ENCODE results near the gene OR6J1. TPM values are rescaled to one million over a fixed set of nuclear protein-coding genes. Genes with fewer than 3 reads are reported as not detected.

Gene OR6J1
- total and polyA plus RNA-seq, 9 of the 15 experiments (the other 6 are each of a cell fraction or from before 2014, with no cell fraction given) = not detected

DNA sequence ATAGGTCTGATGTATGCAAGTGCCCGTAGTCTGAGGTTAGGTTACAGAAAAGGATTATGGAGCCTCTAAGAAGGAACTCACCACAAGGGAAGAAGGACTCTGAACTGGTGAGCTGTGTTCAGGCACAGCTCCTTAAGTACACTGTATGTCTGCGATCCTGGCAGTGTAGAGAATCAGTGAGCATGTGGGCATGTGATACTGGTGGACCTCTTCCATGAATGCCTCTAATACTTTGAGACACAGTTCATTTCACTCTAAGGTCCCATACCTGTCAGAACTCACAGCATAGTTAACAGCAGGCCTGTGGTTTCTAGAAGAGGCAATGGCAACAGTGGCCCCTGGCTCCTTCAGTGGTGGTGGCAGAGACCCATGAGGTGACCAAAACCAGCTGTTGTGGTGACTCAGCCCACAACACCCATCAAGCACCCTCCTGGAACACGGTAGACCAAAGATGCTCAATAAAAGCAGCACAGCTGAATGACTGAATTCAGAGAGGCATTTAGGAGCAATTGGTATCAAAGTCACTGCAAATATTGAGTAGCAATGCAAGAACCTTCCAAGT lies 6.9 kb upstream of the OR6J1 start (continued):
- TF ChIP-seq FOSL1 (tag; conservative IDR thresholded peaks at IDR 0.05) (no peak), CGGBP1 (CRISPR knock-in tag; IDR thresholded peaks at IDR 0.05) (no peak), KLF1 (tag; IDR thresholded peaks at IDR 0.05) (no peak), POLR3A (IDR thresholded peaks at IDR 0.05; ENCODE audit: borderline replicate concordance, extremely low read depth, insufficient read depth, insufficient read length) (no peak), CHD1 (IDR thresholded peaks at IDR 0.05; ENCODE audit: low read length) (no peak), MITF (IDR thresholded peaks at IDR 0.05) (no peak), ZNF583 (CRISPR knock-in tag; IDR thresholded peaks at IDR 0.05) (no peak), ZNF232 (CRISPR knock-in tag; IDR thresholded peaks at IDR 0.05) (no peak), SMAD2 (IDR thresholded peaks at IDR 0.05; ENCODE audit: low read depth, low read length) (no peak), GTF2F1 (IDR thresholded peaks at IDR 0.05; ENCODE audit: low read depth, low read length) (peak; percentile 95), MECOM (CRISPR knock-in tag; IDR thresholded peaks at IDR 0.05) (no peak), RNF2 (IDR thresholded peaks at IDR 0.05) (peak; percentile 87), ZNF77 (CRISPR knock-in tag; IDR thresholded peaks at IDR 0.05) (no peak), TFAM (CRISPR knock-in tag; conservative IDR thresholded peaks at IDR 0.05) (no peak), BCLAF1 (IDR thresholded peaks at IDR 0.05; ENCODE audit: borderline replicate concordance in 1 of 2, control insufficient read depth in 1 of 2, low read depth in 2 of 2, low read length in 1 of 2) (peak in 1 of 2 experiments; percentile 95; a peak in 2 of 4 replicates), RNF219 (CRISPR knock-in tag; IDR thresholded peaks at IDR 0.05) (no peak), ZNF197 (CRISPR knock-in tag; IDR thresholded peaks at IDR 0.05; ENCODE audit: low read depth) (no peak)
- TF ChIP-seq, protein P1, sequence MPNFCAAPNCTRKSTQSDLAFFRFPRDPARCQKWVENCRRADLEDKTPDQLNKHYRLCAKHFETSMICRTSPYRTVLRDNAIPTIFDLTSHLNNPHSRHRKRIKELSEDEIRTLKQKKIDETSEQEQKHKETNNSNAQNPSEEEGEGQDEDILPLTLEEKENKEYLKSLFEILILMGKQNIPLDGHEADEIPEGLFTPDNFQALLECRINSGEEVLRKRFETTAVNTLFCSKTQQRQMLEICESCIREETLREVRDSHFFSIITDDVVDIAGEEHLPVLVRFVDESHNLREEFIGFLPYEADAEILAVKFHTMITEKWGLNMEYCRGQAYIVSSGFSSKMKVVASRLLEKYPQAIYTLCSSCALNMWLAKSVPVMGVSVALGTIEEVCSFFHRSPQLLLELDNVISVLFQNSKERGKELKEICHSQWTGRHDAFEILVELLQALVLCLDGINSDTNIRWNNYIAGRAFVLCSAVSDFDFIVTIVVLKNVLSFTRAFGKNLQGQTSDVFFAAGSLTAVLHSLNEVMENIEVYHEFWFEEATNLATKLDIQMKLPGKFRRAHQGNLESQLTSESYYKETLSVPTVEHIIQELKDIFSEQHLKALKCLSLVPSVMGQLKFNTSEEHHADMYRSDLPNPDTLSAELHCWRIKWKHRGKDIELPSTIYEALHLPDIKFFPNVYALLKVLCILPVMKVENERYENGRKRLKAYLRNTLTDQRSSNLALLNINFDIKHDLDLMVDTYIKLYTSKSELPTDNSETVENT (CRISPR knock-in tag; IDR thresholded peaks at IDR 0.05) = no peak
